C4-2B (cell line): ENCODE results near the gene IQUB.

ENCODE experiments used
- CTCF ChIP-seq: fragments of 450-650 bp; conservative IDR thresholded peaks from 2 replicates; pipeline ENCODE4 v1.5.1; 2017; ENCODE audit warnings: mild to moderate bottlenecking
- ZFX ChIP-seq: fragments of 450-650 bp; IDR thresholded peaks from 2 replicates; pipeline ENCODE4 v1.6.1; 2017

GRCh38 chr7:123580406-123581161 lies 46.2 kb upstream of the IQUB start:
- peak; percentile 90 for TF ChIP-seq CTCF
- TF ChIP-seq ZFX: no peak
